ENCODE data around the gene MSH5. TPM values are rescaled to one million over a fixed set of nuclear protein-coding genes. Genes with fewer than 3 reads are reported as not detected.

Gene MSH5
- total and polyA plus RNA-seq, 2 of the 13 experiments (the other 11 are each of a cell fraction or from before 2014, with no cell fraction given), result 10.2 to 38.7 TPM

GRCh38 chr6:31739639-31740396, at the start of gene MSH5 (continued):
- TF ChIP-seq ZNF224 (CRISPR knock-in tag; IDR thresholded peaks at IDR 0.05) (peak; percentile 97; the same call in 1 of the 2 replicates), NCOA1 (CRISPR knock-in tag; IDR thresholded peaks at IDR 0.05) (peak; percentile 98), MATR3 (CRISPR knock-in tag; IDR thresholded peaks at IDR 0.05) (no peak), ZNF441 (CRISPR knock-in tag; IDR thresholded peaks at IDR 0.05; ENCODE audit: borderline replicate concordance) (peak; percentile 94), KAT8 (CRISPR knock-in tag; IDR thresholded peaks at IDR 0.05) (peak; percentile 74; the same call in 1 of the 2 replicates), KLF13 (CRISPR knock-in tag; IDR thresholded peaks at IDR 0.05) (0 out of 2 replicates have a peak, but pooled peaks have one; percentile 72), IKZF4 (CRISPR knock-in tag; IDR thresholded peaks at IDR 0.05; ENCODE audit: borderline replicate concordance, low read depth, not compliant biosample characterization) (peak; percentile 98), RAD21 (CRISPR knock-in tag; IDR thresholded peaks at IDR 0.05) (peak; percentile 51), PATZ1 (CRISPR knock-in tag; IDR thresholded peaks at IDR 0.05) (peak; percentile 97), HNRNPLL (IDR thresholded peaks at IDR 0.05; ENCODE audit: low read depth, low read length, poor library complexity, severe bottlenecking) (peak; percentile 67), ZFX (CRISPR knock-in tag; IDR thresholded peaks at IDR 0.05; ENCODE audit: low read depth) (peak; percentile 73), ZNF383 (CRISPR knock-in tag; IDR thresholded peaks at IDR 0.05; ENCODE audit: borderline replicate concordance) (no peak), NONO (IDR thresholded peaks at IDR 0.05) (no peak), NONO (CRISPR knock-in tag; conservative IDR thresholded peaks at IDR 0.05) (peak; percentile 85), ZNF367 (CRISPR knock-in tag; IDR thresholded peaks at IDR 0.05; ENCODE audit: borderline replicate concordance) (0 out of 2 replicates have a peak, but pooled peaks have one; percentile 33), ZNF780A (CRISPR knock-in tag; IDR thresholded peaks at IDR 0.05) (no peak; the same call in 1 of the 2 replicates), AKNA (CRISPR knock-in tag; IDR thresholded peaks at IDR 0.05; ENCODE audit: borderline replicate concordance) (peak; percentile 97)
- TF ChIP-seq, protein P1, sequence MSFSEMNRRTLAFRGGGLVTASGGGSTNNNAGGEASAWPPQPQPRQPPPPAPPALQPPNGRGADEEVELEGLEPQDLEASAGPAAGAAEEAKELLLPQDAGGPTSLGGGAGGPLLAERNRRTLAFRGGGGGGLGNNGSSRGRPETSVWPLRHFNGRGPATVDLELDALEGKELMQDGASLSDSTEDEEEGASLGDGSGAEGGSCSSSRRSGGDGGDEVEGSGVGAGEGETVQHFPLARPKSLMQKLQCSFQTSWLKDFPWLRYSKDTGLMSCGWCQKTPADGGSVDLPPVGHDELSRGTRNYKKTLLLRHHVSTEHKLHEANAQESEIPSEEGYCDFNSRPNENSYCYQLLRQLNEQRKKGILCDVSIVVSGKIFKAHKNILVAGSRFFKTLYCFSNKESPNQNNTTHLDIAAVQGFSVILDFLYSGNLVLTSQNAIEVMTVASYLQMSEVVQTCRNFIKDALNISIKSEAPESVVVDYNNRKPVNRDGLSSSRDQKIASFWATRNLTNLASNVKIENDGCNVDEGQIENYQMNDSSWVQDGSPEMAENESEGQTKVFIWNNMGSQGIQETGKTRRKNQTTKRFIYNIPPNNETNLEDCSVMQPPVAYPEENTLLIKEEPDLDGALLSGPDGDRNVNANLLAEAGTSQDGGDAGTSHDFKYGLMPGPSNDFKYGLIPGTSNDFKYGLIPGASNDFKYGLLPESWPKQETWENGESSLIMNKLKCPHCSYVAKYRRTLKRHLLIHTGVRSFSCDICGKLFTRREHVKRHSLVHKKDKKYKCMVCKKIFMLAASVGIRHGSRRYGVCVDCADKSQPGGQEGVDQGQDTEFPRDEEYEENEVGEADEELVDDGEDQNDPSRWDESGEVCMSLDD (CRISPR knock-in tag; IDR thresholded peaks at IDR 0.05; ENCODE audit: borderline replicate concordance), result peak; percentile 78; the same call in 1 of the 2 replicates
- TF ChIP-seq, protein P2, sequence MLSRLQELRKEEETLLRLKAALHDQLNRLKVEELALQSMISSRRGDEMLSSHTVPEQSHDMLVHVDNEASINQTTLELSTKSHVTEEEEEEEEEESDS (CRISPR knock-in tag; IDR thresholded peaks at IDR 0.05; ENCODE audit: borderline replicate concordance), result peak; percentile 97

All from HepG2 (cell line).